Mesothelial cell of epicardium (in vitro differentiated cells): Measurements from ENCODE around the gene CCSER1. TPM values are rescaled to one million over a fixed set of nuclear protein-coding genes. Genes with fewer than 3 reads are reported as not detected.
"Not testable (repeated sequence)": the region's sequence is repeated elsewhere in the genome, so short reads cannot be mapped to it uniquely, and the experiment has no call there.

Experiments
- DNase-seq, 2 experiments: peaks; one replicate each; pipeline ENCODE4 v3.0.0; 2021; ENCODE audit warnings: low spot score in 2 of 2; ENCODE audit not compliant: unreplicated experiment in 2 of 2
- H3K27ac Mint-ChIP-seq: 2 replicates; pipeline ENCODE4 v1.8.0; 2021; ENCODE audit warnings: mixed read lengths
- H3K27me3 Mint-ChIP-seq: 2 replicates; pipeline ENCODE4 v1.8.0; 2021; ENCODE audit warnings: low read depth, mixed read lengths
- H3K36me3 Mint-ChIP-seq: 2 replicates; pipeline ENCODE4 v1.8.0; 2021; ENCODE audit warnings: mixed read lengths
- H3K4me1 Mint-ChIP-seq: 2 replicates; pipeline ENCODE4 v1.8.0; 2021; ENCODE audit warnings: mixed read lengths
- H3K4me3 Mint-ChIP-seq: 2 replicates; pipeline ENCODE4 v1.8.0; 2021; ENCODE audit warnings: mild to moderate bottlenecking, moderate library complexity, mixed read lengths
- H3K9me3 Mint-ChIP-seq: 2 replicates; pipeline ENCODE4 v1.8.0; 2021; ENCODE audit warnings: mixed read lengths
- CTCF ChIP-seq: fragments of 200-600 bp; sonication (generic); IDR thresholded peaks from one replicate; pipeline ENCODE4 v1.5.0; 2021; ENCODE audit warnings: antibody characterized with exemption; ENCODE audit not compliant: unreplicated experiment
- total RNA-seq: library from RNA; stranded (reverse); gene quantifications from 3 replicates; pipeline ENCODE4 v1.2.1, GENCODE V29; 2021

Gene CCSER1
- total RNA-seq, 1 donor from 2014 or later: 7.2 TPM

- Mint-ChIP-seq H3K27me3 (no peaks in the 10 kb centered on the region), H3K4me1 (no peaks in the 10 kb centered on the region), H3K36me3 (peaks cover 17% of the 10 kb centered on the region), H3K27ac (no peak overlapping the region), H3K4me3 (no peak overlapping the region), H3K9me3 (peaks cover 36% of the 10 kb centered on the region)
- TF ChIP-seq CTCF: no peak
- DNase-seq: no peak
Measured at GRCh38 chr4:91325495-91325894, 1198.3 kb downstream of the CCSER1 start.

GRCh38 chr4:91326167-91326566, 1199.0 kb downstream of the CCSER1 start:
- DNase-seq, H3K27me3 Mint-ChIP-seq, H3K4me3 Mint-ChIP-seq, H3K4me1 Mint-ChIP-seq: not testable (repeated sequence)
- Mint-ChIP-seq H3K36me3 (peaks cover 17% of the 10 kb centered on the region), H3K9me3 (peaks cover 36% of the 10 kb centered on the region), H3K27ac (peak overlapping the region; percentile 30)

- H3K4me1 Mint-ChIP-seq: no peaks in the 10 kb centered on the region
- H3K27me3 Mint-ChIP-seq: no peaks in the 10 kb centered on the region
- TF ChIP-seq CTCF: no peak
- no peak overlapping the region for H3K27ac Mint-ChIP-seq
- DNase-seq: no peak
- peaks cover 17% of the 10 kb centered on the region for H3K36me3 Mint-ChIP-seq
- H3K9me3 Mint-ChIP-seq: peaks cover 28% of the 10 kb centered on the region
- H3K4me3 Mint-ChIP-seq: no peak overlapping the region
Measured at GRCh38 chr4:91330555-91331137, 1203.5 kb downstream of the CCSER1 start.

GRCh38 chr4:91340822-91341221, 1213.6 kb downstream of the CCSER1 start:
- no peaks in the 10 kb centered on the region for H3K9me3 Mint-ChIP-seq
- no peak for DNase-seq
- H3K27ac Mint-ChIP-seq: no peak overlapping the region
- no peaks in the 10 kb centered on the region for H3K36me3 Mint-ChIP-seq
- no peak for TF ChIP-seq CTCF
- H3K27me3 Mint-ChIP-seq: no peaks in the 10 kb centered on the region
- peaks cover 1% of the 10 kb centered on the region for H3K4me1 Mint-ChIP-seq
- H3K4me3 Mint-ChIP-seq: no peak overlapping the region

- H3K4me3 Mint-ChIP-seq: no peak overlapping the region
Measured at GRCh38 chr4:91345632-91346031, 1218.4 kb downstream of the CCSER1 start.

GRCh38 chr4:91356496-91356895, 1229.3 kb downstream of the CCSER1 start:
- DNase-seq, H3K36me3 Mint-ChIP-seq, H3K27ac Mint-ChIP-seq, H3K4me3 Mint-ChIP-seq, H3K27me3 Mint-ChIP-seq, H3K4me1 Mint-ChIP-seq: not testable (repeated sequence)
- peaks cover 26% of the 10 kb centered on the region for H3K9me3 Mint-ChIP-seq

More at GRCh38 chr4:91345632-91346031, 1218.4 kb downstream of the CCSER1 start:
- no peak for DNase-seq
- no peak for TF ChIP-seq CTCF
- no peaks in the 10 kb centered on the region for H3K27me3 Mint-ChIP-seq
- no peak overlapping the region for H3K27ac Mint-ChIP-seq
- H3K9me3 Mint-ChIP-seq: no peaks in the 10 kb centered on the region
- H3K36me3 Mint-ChIP-seq: no peaks in the 10 kb centered on the region
- H3K4me1 Mint-ChIP-seq: no peaks in the 10 kb centered on the region

GRCh38 chr4:91358016-91358415, 1230.8 kb downstream of the CCSER1 start:
- H3K9me3 Mint-ChIP-seq: peaks cover 21% of the 10 kb centered on the region
- DNase-seq, H3K27ac Mint-ChIP-seq, H3K27me3 Mint-ChIP-seq, H3K36me3 Mint-ChIP-seq, H3K4me1 Mint-ChIP-seq, H3K4me3 Mint-ChIP-seq: not testable (repeated sequence)

- DNase-seq, H3K27ac Mint-ChIP-seq, H3K4me1 Mint-ChIP-seq, H3K4me3 Mint-ChIP-seq, H3K36me3 Mint-ChIP-seq, H3K27me3 Mint-ChIP-seq: not testable (repeated sequence)
- H3K9me3 Mint-ChIP-seq: peaks cover 15% of the 10 kb centered on the region
Measured at GRCh38 chr4:91358621-91359020, 1231.4 kb downstream of the CCSER1 start.
